ENCODE measurements around the gene OGFR. TPM values are rescaled to one million over a fixed set of nuclear protein-coding genes. Genes with fewer than 3 reads are reported as not detected.

The OGFR gene
- total RNA-seq, 1 donor from 2014 or later: 23.0 TPM

DNA sequence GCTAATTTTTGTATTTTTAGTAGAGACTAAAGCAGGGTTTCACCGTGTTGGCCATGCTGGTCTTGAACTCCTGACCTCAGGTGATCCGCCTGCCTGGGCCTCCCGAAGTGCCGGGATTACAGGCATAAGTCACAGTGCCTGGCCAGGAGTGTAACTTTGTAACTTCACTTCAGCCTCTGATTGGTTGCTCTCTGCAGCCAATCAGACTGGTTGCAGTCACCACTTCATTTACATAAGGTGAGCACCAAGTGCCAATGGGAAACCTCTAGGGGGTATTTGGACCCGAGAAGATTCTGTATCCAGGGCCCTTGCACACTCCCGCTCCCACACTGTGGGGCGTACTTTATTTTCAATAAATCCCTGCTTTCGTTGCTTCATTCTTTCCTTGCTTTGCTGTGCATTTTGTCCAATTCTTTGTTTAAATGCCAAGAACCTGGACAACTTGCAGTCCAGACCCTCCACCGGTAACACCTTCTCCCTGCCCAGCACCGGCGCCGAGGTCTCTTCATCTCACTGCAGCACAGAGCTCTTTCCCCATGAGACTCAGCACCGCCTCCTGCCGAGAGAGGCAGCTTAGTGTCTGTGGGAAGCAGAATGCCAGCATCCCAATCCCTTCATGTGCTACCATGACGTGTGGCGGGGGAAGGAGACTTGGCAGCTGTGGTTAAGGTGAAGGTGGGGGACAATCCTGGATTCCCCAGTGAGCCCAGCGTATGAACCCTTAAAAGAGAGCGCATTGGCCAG, 22.3 kb upstream of the OGFR start:
- DNase-seq (ENCODE audit: low read depth in 2 of 2): peak in 1 of 2 donors; percentile 28

- DNase-seq (ENCODE audit: low read depth in 2 of 2): peak in 1 of 2 donors; percentile 61
These were observed 21.7 kb upstream of the OGFR start for GRCh38 chr20:62782893-62783278.

DNA sequence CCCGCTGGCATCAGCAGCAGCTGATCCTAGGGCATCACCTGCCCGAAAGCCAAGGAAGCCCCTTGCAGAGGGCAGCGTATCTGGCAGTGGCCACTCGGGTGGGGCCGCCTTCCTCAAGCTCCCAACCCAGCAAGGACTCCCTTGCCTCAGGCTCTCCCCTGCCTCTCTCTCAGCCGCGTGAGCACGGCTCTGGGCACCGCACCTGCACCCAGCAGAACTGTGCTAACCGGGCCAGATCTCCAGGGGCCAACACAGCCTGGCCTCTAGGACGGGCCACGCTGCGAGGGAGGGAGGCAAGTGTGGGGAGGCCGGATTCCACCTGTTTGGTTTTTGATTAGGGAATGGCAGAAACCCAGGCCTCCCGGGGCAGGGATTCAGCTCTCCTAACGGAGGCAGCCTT, 20.1 kb upstream of the OGFR start:
- DNase-seq (ENCODE audit: low read depth in 2 of 2): no peak

DNA sequence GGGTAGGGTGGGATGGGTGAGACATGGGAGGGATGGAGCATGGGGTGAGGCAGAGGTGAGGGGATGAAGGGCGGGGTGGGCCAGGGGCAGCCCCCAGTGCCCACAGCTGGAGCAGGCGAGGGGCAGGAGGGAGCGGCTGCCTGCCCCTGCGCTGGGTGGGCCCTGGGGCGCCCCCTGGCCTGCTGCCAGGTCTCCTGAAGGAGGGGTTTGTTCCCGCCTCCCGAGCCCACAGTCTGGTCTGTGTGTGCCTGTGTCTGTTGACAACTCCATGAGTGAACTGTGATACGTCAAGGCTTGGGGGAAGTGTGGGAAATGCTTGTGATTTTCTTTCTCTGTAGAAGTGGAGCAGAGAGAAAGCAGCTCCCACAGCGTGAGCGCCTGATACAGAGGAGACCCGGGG, 19.2 kb upstream of the OGFR start:
- DNase-seq (ENCODE audit: low read depth in 2 of 2): no peak

GRCh38 chr20:62786157-62786556, 18.5 kb upstream of the OGFR start:
- no peak for DNase-seq (ENCODE audit: low read depth in 2 of 2)

GRCh38 chr20:62787321-62787720, 17.3 kb upstream of the OGFR start:
- peak in 1 of 2 donors; percentile 44 for DNase-seq (ENCODE audit: low read depth in 2 of 2)

GRCh38 chr20:62787866-62788265, 16.8 kb upstream of the OGFR start:
- DNase-seq (ENCODE audit: low read depth in 2 of 2): no peak

DNA sequence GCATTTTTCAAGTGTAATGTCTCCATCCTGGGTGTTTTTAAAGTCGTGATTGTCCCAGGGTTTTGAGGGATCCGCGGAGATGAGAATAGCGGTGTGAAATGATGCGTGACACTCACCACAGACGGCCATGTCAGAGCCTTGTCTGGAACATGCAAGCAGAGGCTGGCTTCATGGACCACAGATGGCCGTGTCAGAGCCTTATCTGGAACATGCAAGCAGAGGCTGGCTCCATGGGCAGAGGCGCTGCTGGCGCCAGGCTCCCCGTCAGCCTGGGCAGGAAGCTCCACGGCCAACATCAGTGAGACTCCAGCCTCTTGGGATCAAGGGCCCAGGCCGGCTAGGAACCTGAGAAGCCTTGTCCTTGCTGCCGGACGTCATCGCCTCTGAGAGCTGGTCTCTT, 16.0 kb upstream of the OGFR start:
- DNase-seq (ENCODE audit: low read depth in 2 of 2): no peak

GRCh38 chr20:62790075-62790474, 14.6 kb upstream of the OGFR start:
- no peak for DNase-seq (ENCODE audit: low read depth in 2 of 2)

GRCh38 chr20:62791301-62792181, 13.1 kb upstream of the OGFR start:
- peak; percentile 93 for DNase-seq (ENCODE audit: low read depth in 2 of 2)

- DNase-seq (ENCODE audit: low read depth in 2 of 2): peak in 1 of 2 donors; percentile 56
These were observed 12.3 kb upstream of the OGFR start for GRCh38 chr20:62792182-62792939.

GRCh38 chr20:62792940-62793756, 11.5 kb upstream of the OGFR start:
- DNase-seq (ENCODE audit: low read depth in 2 of 2): no peak

DNA sequence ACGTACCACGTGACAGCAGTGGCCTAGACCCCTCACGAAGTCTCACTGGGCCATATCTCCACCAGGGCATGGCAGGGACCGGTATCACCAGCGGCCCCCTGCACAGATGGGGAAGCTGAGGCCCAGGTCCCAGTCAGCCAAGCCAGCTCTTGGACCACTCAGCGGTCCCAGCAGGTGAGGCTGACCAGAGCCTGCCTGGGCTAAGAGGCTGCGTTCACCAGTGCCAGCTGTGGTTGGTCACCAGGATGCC, 11.0 kb upstream of the OGFR start:
- DNase-seq (ENCODE audit: low read depth in 2 of 2): no peak

DNA sequence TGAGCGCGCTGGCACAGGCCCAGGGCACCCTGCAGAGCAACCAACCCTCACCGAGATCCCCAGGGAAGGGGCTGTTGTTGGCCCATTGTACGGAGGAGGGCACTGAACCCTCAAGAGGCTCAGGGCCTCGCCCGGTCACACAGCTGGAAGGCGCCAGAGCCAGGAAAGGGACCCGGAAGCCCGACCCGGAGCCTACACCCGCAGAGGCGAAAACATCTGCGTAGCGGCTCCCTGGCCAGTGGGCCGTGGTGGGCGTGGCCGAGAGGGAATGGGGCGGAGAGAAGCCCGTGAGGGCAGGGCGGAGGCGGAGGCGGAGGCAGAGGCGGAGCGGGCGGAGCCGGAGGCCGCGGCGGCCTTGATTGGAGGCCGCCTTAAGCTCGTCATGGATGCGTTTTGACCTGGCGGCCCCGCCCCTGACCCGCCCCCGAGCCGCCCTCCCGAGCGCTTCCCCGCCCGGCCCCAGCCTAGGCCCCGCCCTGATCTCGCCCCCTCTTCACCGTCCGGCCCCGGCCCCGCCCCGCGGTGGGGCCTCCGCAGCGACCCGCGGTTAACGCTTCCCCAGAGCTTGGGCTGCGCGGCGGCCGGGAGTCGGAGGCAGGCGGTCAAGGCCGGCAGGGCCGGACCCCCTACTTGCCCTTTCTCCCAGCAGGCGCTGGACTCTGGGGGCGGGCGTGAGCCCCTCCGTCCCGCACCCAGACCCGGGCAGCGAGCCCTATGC, 10.5 kb upstream of the OGFR start:
- DNase-seq (ENCODE audit: low read depth in 2 of 2): peak; percentile 96 to 97

- DNase-seq (ENCODE audit: low read depth in 2 of 2): peak; percentile 54 to 65
These were observed 9.4 kb upstream of the OGFR start for GRCh38 chr20:62795023-62795761.

GRCh38 chr20:62796699-62797491, 7.7 kb upstream of the OGFR start:
- no peak for DNase-seq (ENCODE audit: low read depth in 2 of 2)

DNA sequence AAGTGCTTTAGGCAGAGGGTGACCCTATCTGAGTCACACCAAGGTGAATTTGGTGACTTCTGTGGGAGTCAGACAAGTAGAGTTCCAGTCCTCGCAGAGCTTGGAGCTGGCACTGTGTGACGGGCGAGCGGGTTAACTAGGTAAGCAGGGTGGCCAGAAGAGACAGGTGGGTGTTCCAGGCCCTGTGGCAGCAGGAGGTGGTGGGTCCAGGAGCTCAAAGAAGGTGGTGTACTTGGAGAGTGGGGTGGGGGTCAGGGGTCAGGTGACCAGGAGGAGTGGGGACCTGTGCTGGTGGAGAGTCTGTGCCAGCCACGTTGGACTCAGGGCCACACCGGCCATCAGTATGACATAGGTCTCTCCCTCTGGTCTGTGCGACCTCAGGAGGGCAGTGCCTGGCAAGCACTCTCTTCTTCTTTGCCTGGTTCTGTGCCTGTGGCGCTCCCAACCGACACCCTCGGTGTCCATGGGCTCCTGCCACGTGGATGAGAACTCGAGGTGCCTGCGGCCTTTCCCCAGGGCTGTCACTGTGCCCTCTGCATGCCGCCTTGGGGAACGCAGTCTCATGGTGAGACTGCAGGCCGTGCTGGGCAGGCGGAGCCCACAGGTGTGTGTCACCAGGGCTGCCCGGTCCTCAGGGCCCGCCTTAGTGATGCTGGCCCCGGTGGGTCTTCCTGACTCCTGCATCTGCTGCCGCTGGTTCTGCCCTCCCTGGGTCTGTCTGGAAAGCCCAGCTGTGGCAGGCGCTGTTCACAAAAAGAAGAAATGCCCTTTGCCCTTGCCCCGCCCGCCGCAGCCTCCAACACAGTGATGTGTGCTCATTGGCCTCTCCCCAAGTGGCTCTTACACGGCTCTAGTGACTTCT, 6.7 kb upstream of the OGFR start:
- no peak for DNase-seq (ENCODE audit: low read depth in 2 of 2)

DNA sequence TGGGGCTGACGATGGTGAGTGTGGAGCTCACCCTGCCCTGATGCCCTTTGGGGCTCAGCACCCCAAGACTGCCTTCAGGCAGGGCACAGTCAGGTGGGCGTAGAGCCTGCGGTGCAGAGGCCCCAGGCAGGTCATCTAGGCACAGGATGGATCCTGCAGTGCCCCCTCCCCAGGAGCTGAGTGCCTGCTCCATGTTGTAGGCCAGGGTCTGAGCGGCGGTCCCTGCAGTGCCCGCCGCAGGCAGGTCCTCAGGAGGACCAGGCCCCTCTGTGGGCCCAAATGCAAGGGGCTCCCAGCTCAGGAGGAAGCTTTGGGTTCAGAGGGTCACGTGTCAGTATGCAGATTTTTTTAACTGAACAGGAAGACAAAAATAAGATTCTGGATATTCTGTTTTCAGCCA, 5.6 kb upstream of the OGFR start:
- DNase-seq (ENCODE audit: low read depth in 2 of 2): no peak
